ENCODE data around the gene FBXL13. TPM values are rescaled to one million over a fixed set of nuclear protein-coding genes. Genes with fewer than 3 reads are reported as not detected.
"Not testable (repeated sequence)": the region's sequence is repeated elsewhere in the genome, so short reads cannot be mapped to it uniquely, and the experiment has no call there.

Gene FBXL13
- total and polyA plus RNA-seq, 2 experiments from 2014 or later: 2.1 to 2.2 TPM

DNA sequence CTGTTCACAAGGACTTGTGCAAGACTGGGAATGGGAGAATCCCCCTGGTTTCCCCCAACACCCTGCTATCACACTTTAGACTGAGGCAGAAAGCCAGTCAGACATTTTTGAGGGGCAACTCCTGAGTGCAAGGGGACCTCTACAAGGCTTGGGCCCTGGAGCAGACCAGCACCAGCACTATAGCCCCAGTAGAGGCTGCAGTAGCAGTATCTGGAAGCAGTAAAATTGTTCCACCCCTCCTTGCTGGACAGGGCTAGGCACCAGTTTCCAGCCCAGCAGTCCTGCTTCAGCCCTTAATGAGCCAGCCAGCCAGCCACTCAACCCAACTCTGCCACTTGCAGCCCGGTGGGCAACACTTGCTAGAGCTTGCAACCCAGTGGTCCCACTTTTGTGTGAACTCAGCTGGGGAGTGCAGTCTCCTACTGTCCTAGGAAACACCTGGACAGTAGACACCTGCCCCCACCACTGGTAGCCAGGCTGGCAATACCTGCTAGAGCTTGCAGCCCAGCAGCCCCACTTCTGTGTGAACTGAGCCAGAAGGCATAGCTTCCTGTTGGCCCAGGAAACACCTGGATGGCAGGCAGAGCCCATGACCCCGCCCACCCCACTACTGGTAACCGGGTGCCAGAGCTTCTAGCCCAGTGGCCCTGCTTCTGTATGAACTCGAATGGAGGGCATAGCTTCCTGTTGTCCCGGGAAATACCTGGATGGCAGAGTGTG is 65.0 kb downstream of the FBXL13 start:
- no peaks in the 10 kb centered on the region for H3K4me1 ChIP-seq (ENCODE audit: low read depth)
- no peaks in the 10 kb centered on the region for H3K36me3 ChIP-seq
- no peak overlapping the region for H3K4me3 ChIP-seq
- DNase-seq (ENCODE audit: low read depth in 1 of 2, low spot score in 1 of 2): no peak
- H3K27me3 ChIP-seq: no peaks in the 10 kb centered on the region
- no peak overlapping the region for H3K27ac ChIP-seq
- TF ChIP-seq, protein P1, sequence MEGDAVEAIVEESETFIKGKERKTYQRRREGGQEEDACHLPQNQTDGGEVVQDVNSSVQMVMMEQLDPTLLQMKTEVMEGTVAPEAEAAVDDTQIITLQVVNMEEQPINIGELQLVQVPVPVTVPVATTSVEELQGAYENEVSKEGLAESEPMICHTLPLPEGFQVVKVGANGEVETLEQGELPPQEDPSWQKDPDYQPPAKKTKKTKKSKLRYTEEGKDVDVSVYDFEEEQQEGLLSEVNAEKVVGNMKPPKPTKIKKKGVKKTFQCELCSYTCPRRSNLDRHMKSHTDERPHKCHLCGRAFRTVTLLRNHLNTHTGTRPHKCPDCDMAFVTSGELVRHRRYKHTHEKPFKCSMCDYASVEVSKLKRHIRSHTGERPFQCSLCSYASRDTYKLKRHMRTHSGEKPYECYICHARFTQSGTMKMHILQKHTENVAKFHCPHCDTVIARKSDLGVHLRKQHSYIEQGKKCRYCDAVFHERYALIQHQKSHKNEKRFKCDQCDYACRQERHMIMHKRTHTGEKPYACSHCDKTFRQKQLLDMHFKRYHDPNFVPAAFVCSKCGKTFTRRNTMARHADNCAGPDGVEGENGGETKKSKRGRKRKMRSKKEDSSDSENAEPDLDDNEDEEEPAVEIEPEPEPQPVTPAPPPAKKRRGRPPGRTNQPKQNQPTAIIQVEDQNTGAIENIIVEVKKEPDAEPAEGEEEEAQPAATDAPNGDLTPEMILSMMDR (IDR thresholded peaks at IDR 0.05; ENCODE audit: low read depth, low read length): no peak
- H3K9me3 ChIP-seq (ENCODE audit: low read depth): no peaks in the 10 kb centered on the region

DNA sequence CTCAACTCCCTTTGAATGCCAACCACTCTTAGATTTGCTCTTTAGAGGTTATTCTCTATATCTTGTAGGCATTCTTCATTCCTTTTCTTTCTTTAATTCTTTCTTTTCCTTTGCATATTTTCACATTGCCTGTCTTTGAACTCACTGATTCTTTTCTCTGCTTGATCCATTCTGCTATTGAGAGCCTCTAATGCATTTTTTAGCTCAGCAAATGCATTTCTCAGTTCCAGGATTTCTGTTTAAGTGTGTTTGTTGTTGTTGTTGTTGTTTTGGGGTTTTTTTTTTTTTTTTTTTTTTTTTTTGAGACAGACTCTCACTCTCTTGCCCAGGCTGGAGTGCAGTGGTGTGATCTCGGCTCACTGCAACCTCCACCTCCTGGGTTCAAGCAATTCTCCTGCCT is 71.6 kb downstream of the FBXL13 start:
- Histone ChIP-seq H3K4me3 (no peak overlapping the region), H3K9me3 (ENCODE audit: low read depth) (no peaks in the 10 kb centered on the region), H3K4me1 (ENCODE audit: low read depth) (no peaks in the 10 kb centered on the region), H3K27me3 (no peaks in the 10 kb centered on the region), H3K36me3 (no peaks in the 10 kb centered on the region), H3K27ac (no peak overlapping the region)
- DNase-seq (ENCODE audit: low read depth in 1 of 2, low spot score in 1 of 2): no peak
- TF ChIP-seq, protein P1 (IDR thresholded peaks at IDR 0.05; ENCODE audit: low read depth, low read length): no peak

DNA sequence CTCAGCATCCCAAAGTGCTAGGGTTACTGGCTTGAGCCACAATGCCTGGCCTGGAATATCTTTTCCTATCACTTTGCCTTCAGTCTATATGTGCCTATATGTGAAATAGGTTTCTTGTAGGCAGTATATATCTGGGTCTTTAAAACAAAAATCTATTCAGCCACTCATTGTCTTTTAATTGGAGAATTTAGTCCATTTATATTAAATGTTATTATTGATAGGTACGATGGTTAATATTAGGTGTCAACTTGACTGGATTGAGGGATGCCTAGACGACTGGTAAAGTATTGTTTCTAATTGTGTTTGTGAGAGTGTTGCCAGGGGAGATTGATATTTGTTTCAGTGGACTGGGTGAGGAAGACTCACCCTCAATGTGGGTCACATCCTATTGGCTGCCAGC is 73.4 kb downstream of the FBXL13 start:
- no peaks in the 10 kb centered on the region for H3K4me1 ChIP-seq (ENCODE audit: low read depth)
- no peaks in the 10 kb centered on the region for H3K27me3 ChIP-seq
- H3K4me3 ChIP-seq: no peak overlapping the region
- TF ChIP-seq, protein P1 (IDR thresholded peaks at IDR 0.05; ENCODE audit: low read depth, low read length): no peak
- H3K36me3 ChIP-seq: no peaks in the 10 kb centered on the region
- no peak overlapping the region for H3K27ac ChIP-seq
- no peaks in the 10 kb centered on the region for H3K9me3 ChIP-seq (ENCODE audit: low read depth)
- no peak for DNase-seq (ENCODE audit: low read depth in 1 of 2, low spot score in 1 of 2)

DNA sequence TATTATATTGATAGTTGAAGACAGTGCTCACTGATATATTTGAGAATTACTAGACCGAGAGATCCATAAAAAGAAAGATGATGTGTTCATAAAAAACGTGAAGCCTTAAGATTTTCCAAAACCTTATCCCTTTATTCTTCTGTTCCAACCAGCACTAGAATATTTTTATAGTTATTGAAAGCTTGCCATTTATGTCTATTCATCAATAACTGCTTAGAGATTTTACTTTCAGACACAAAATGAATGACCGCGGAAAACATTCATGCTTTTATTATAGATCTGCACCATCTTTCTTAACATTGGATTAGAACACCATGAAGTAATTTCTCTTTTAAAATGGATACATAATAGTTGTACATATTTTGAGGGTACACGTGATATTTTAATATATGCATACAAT is 77.6 kb downstream of the FBXL13 start:
- Histone ChIP-seq H3K27me3 (no peaks in the 10 kb centered on the region), H3K9me3 (ENCODE audit: low read depth) (no peaks in the 10 kb centered on the region), H3K4me3 (no peak overlapping the region), H3K4me1 (ENCODE audit: low read depth) (no peaks in the 10 kb centered on the region), H3K27ac (no peak overlapping the region), H3K36me3 (no peaks in the 10 kb centered on the region)
- no peak for DNase-seq (ENCODE audit: low read depth in 1 of 2, low spot score in 1 of 2)
- TF ChIP-seq, protein P1 (IDR thresholded peaks at IDR 0.05; ENCODE audit: low read depth, low read length): no peak

DNA sequence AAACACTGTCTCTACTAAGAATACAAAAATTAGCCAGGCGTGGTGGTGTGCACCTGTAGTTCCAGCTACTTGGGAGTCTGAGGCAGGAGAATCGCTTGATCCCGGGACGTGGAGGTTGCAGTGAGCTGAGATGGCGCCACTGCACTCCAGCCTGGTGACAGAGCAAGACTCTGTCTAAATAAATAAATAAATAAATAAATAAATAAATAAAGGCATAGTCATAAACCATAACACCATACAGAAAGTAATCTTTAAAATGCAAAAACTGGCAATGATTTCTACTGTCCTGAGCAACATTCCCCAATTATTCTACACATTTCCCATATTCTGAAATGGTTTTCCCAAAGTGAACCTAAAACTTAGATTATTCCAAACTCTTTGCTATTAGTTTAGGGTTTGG is 79.0 kb downstream of the FBXL13 start:
- not testable (repeated sequence) for H3K9me3 ChIP-seq (ENCODE audit: low read depth); H3K36me3 ChIP-seq; H3K27me3 ChIP-seq; H3K4me1 ChIP-seq (ENCODE audit: low read depth); H3K4me3 ChIP-seq; H3K27ac ChIP-seq; DNase-seq (ENCODE audit: low read depth in 1 of 2, low spot score in 1 of 2)

DNA sequence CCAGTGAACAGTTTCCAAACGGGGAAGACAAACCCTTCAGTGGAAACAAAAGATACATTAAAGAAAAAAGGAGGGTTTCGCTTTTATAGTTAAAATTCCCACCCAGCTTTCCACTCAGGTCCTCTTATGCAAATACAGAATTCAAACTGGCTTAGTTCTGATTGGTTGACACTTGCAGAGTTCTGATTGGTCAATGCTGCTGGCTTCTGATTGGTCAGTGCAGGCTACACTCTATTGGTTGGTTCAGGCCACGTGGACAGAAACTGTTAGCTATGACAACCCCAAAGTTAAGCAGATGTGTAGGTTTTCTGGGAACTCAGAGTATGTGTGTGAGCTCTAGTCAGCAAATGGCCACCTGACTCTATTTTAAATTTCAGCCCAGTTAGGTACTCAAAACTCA is 80.0 kb downstream of the FBXL13 start:
- Histone ChIP-seq H3K9me3 (ENCODE audit: low read depth) (no peaks in the 10 kb centered on the region), H3K27me3 (no peaks in the 10 kb centered on the region), H3K4me1 (ENCODE audit: low read depth) (no peaks in the 10 kb centered on the region), H3K27ac (no peak overlapping the region), H3K36me3 (no peaks in the 10 kb centered on the region), H3K4me3 (no peak overlapping the region)
- TF ChIP-seq, protein P1 (IDR thresholded peaks at IDR 0.05; ENCODE audit: low read depth, low read length): no peak
- DNase-seq (ENCODE audit: low read depth in 1 of 2, low spot score in 1 of 2): no peak
